Kidney capillary endothelial cell (primary cell): ENCODE measurements around the gene RPUSD2.
"Not testable (repeated sequence)": the region's sequence is repeated elsewhere in the genome, so short reads cannot be mapped to it uniquely, and the experiment has no call there.

ENCODE experiments used
- DNase-seq: peaks from one replicate; pipeline ENCODE4 v3.0.0-alpha.2; 2018; ENCODE audit warnings: low spot score

Gene RPUSD2

GRCh38 chr15:40565333-40566238 is 3.5 kb upstream of the RPUSD2 start:
- no peak for DNase-seq

- no peak for DNase-seq
Observed at GRCh38 chr15:40567111-40567510, 2.0 kb upstream of the RPUSD2 start.

- no peak for DNase-seq
Observed at GRCh38 chr15:40575113-40575512, 6.0 kb downstream of the RPUSD2 start.

- DNase-seq, result not testable (repeated sequence)
Observed at GRCh38 chr15:40576914-40577313, 7.8 kb downstream of the RPUSD2 start.

- no peak for DNase-seq
Observed at GRCh38 chr15:40578892-40579291, 9.8 kb downstream of the RPUSD2 start.

GRCh38 chr15:40581796-40582195 is 12.7 kb downstream of the RPUSD2 start:
- not testable (repeated sequence) for DNase-seq

- DNase-seq, result no peak
Observed at GRCh38 chr15:40582726-40583246, 13.7 kb downstream of the RPUSD2 start.

- DNase-seq, result no peak
Observed at GRCh38 chr15:40584191-40584590, 15.1 kb downstream of the RPUSD2 start.

GRCh38 chr15:40590667-40591050 is 21.6 kb downstream of the RPUSD2 start:
- no peak for DNase-seq

- no peak for DNase-seq
Observed at GRCh38 chr15:40591389-40591788, 22.3 kb downstream of the RPUSD2 start.

- DNase-seq, result no peak
Observed at GRCh38 chr15:40593165-40593564, 24.1 kb downstream of the RPUSD2 start.

- DNase-seq, result peak; percentile 91
Observed at GRCh38 chr15:40593588-40594428, 24.7 kb downstream of the RPUSD2 start, which contains the start of gene KNL1. Gene KNL1, plus strand, starts transcription at chr15:40594249. Its CDS starts 8,683 bp downstream, at chr15:40602932.

- peak; percentile 58 for DNase-seq
Observed at GRCh38 chr15:40594429-40594836, 25.3 kb downstream of the RPUSD2 start.

- no peak for DNase-seq
Observed at GRCh38 chr15:40595219-40595618, 26.1 kb downstream of the RPUSD2 start.

GRCh38 chr15:40595773-40596172 is 26.7 kb downstream of the RPUSD2 start:
- DNase-seq, result no peak

- no peak for DNase-seq
Observed at GRCh38 chr15:40597024-40597423, 27.9 kb downstream of the RPUSD2 start.

- DNase-seq, result no peak
Observed at GRCh38 chr15:40598126-40598525, 29.0 kb downstream of the RPUSD2 start.

GRCh38 chr15:40598672-40599071 is 29.6 kb downstream of the RPUSD2 start:
- no peak for DNase-seq

GRCh38 chr15:40600956-40601355 is 31.9 kb downstream of the RPUSD2 start:
- no peak for DNase-seq

- DNase-seq, result no peak
Observed at GRCh38 chr15:40603935-40604334, 34.8 kb downstream of the RPUSD2 start.

GRCh38 chr15:40613080-40613479 is 44.0 kb downstream of the RPUSD2 start:
- DNase-seq, result no peak

- no peak for DNase-seq
Observed at GRCh38 chr15:40618023-40618422, 48.9 kb downstream of the RPUSD2 start.

GRCh38 chr15:40618906-40619305 is 49.8 kb downstream of the RPUSD2 start:
- DNase-seq, result no peak
